ENCODE results near the gene TRIM39.

The TRIM39 gene

GRCh38 chr6:30328397-30328796 is 1.7 kb downstream of the TRIM39 start:
- DNase-seq (ENCODE audit: low spot score) = no peak

- no peak for DNase-seq (ENCODE audit: low spot score)
These were observed 2.6 kb downstream of the TRIM39 start for GRCh38 chr6:30329331-30329730.

- DNase-seq (ENCODE audit: low spot score) = no peak
These were observed 5.3 kb downstream of the TRIM39 start for GRCh38 chr6:30331981-30332380.

GRCh38 chr6:30334075-30334783 is 7.5 kb downstream of the TRIM39 start:
- no peak for DNase-seq (ENCODE audit: low spot score)

- no peak for DNase-seq (ENCODE audit: low spot score)
These were observed 13.9 kb downstream of the TRIM39 start for GRCh38 chr6:30340589-30341054.

GRCh38 chr6:30341218-30341617 is 14.5 kb downstream of the TRIM39 start:
- DNase-seq (ENCODE audit: low spot score) = no peak

GRCh38 chr6:30341728-30342127 is 15.0 kb downstream of the TRIM39 start:
- DNase-seq (ENCODE audit: low spot score) = no peak

GRCh38 chr6:30344191-30344867 is 17.6 kb downstream of the TRIM39 start:
- DNase-seq (ENCODE audit: low spot score) = no peak

- DNase-seq (ENCODE audit: low spot score) = peak; percentile 82
These were observed 18.3 kb downstream of the TRIM39 start, which contains the start of gene RPP21 for GRCh38 chr6:30344868-30345671. RPP21 (plus strand) TSS chr6:30345156; CDS start chr6:30345172, 16 bp downstream.

- DNase-seq (ENCODE audit: low spot score) = no peak
These were observed 19.1 kb downstream of the TRIM39 start for GRCh38 chr6:30345852-30346251.

GRCh38 chr6:30348957-30349356 is 22.2 kb downstream of the TRIM39 start:
- no peak for DNase-seq (ENCODE audit: low spot score)

- DNase-seq (ENCODE audit: low spot score) = no peak
These were observed 22.9 kb downstream of the TRIM39 start for GRCh38 chr6:30349421-30350177.

GRCh38 chr6:30350524-30350923 is 23.8 kb downstream of the TRIM39 start:
- no peak for DNase-seq (ENCODE audit: low spot score)

GRCh38 chr6:30352550-30352949 is 25.8 kb downstream of the TRIM39 start:
- no peak for DNase-seq (ENCODE audit: low spot score)

- no peak for DNase-seq (ENCODE audit: low spot score)
These were observed 28.6 kb downstream of the TRIM39 start for GRCh38 chr6:30355281-30355680.

GRCh38 chr6:30356536-30356935 is 29.8 kb downstream of the TRIM39 start:
- DNase-seq (ENCODE audit: low spot score) = no peak

- DNase-seq (ENCODE audit: low spot score) = peak; percentile 46
These were observed 31.2 kb downstream of the TRIM39 start for GRCh38 chr6:30357678-30358540.

GRCh38 chr6:30359276-30359675 is 32.5 kb downstream of the TRIM39 start:
- no peak for DNase-seq (ENCODE audit: low spot score)

GRCh38 chr6:30360139-30360538 is 33.4 kb downstream of the TRIM39 start:
- no peak for DNase-seq (ENCODE audit: low spot score)

- no peak for DNase-seq (ENCODE audit: low spot score)
These were observed 34.9 kb downstream of the TRIM39 start for GRCh38 chr6:30361661-30362060.

GRCh38 chr6:30363459-30363858 is 36.7 kb downstream of the TRIM39 start:
- no peak for DNase-seq (ENCODE audit: low spot score)

All from globus pallidus (tissue), 1 donor.